ENCODE measurements around the gene GAS7. TPM values are rescaled to one million over a fixed set of nuclear protein-coding genes. Genes with fewer than 3 reads are reported as not detected.
A peak's percentile ranks its signal among the peaks of the same experiment; 100 is the strongest.

The GAS7 gene
- total RNA-seq, 1 donor from 2014 or later: 47.7 TPM

GRCh38 chr17:10067446-10068143, 130.8 kb downstream of the GAS7 start:
- DNase-seq (ENCODE audit: low spot score in 2 of 2, unreplicated experiment in 2 of 2): no peak
- peaks cover 4% of the 10 kb centered on the region for H3K36me3 Mint-ChIP-seq
- H3K27me3 Mint-ChIP-seq (ENCODE audit: low read depth): no peaks in the 10 kb centered on the region
- peaks cover 25% of the 10 kb centered on the region for H3K4me1 Mint-ChIP-seq
- no peak for TF ChIP-seq CTCF (IDR thresholded peaks at IDR 0.05; ENCODE audit: unreplicated experiment)
- no peak overlapping the region for H3K4me3 Mint-ChIP-seq
- peaks cover 10% of the 10 kb centered on the region for H3K9me3 Mint-ChIP-seq
- H3K27ac Mint-ChIP-seq: no peak overlapping the region

GRCh38 chr17:10064536-10064935, 133.9 kb downstream of the GAS7 start:
- H3K36me3 Mint-ChIP-seq: peaks cover 4% of the 10 kb centered on the region
- DNase-seq (ENCODE audit: low spot score in 2 of 2, unreplicated experiment in 2 of 2): no peak
- H3K9me3 Mint-ChIP-seq: peaks cover 10% of the 10 kb centered on the region
- H3K4me1 Mint-ChIP-seq: peaks cover 49% of the 10 kb centered on the region
- H3K27ac Mint-ChIP-seq: no peak overlapping the region
- H3K27me3 Mint-ChIP-seq (ENCODE audit: low read depth): no peaks in the 10 kb centered on the region
- H3K4me3 Mint-ChIP-seq: no peak overlapping the region
- no peak for TF ChIP-seq CTCF (IDR thresholded peaks at IDR 0.05; ENCODE audit: unreplicated experiment)

- no peak for DNase-seq (ENCODE audit: low spot score in 2 of 2, unreplicated experiment in 2 of 2)
Measured at GRCh38 chr17:10063730-10064241, 134.6 kb downstream of the GAS7 start.

GRCh38 chr17:10062691-10063385, 135.6 kb downstream of the GAS7 start:
- peak overlapping the region; percentile 73 for H3K27ac Mint-ChIP-seq
- H3K27me3 Mint-ChIP-seq (ENCODE audit: low read depth): no peaks in the 10 kb centered on the region
- H3K4me1 Mint-ChIP-seq: peaks cover 46% of the 10 kb centered on the region
- no peak overlapping the region for H3K4me3 Mint-ChIP-seq
- peaks cover 10% of the 10 kb centered on the region for H3K9me3 Mint-ChIP-seq
- no peak for TF ChIP-seq CTCF (IDR thresholded peaks at IDR 0.05; ENCODE audit: unreplicated experiment)
- peaks cover 4% of the 10 kb centered on the region for H3K36me3 Mint-ChIP-seq
- DNase-seq (ENCODE audit: low spot score in 2 of 2, unreplicated experiment in 2 of 2): no peak

More at GRCh38 chr17:10063730-10064241, 134.6 kb downstream of the GAS7 start:
- no peak for TF ChIP-seq CTCF (IDR thresholded peaks at IDR 0.05; ENCODE audit: unreplicated experiment)
- H3K27me3 Mint-ChIP-seq (ENCODE audit: low read depth): no peaks in the 10 kb centered on the region
- peaks cover 4% of the 10 kb centered on the region for H3K36me3 Mint-ChIP-seq
- H3K4me3 Mint-ChIP-seq: no peak overlapping the region
- H3K27ac Mint-ChIP-seq: peak overlapping the region; percentile 23
- peaks cover 10% of the 10 kb centered on the region for H3K9me3 Mint-ChIP-seq
- H3K4me1 Mint-ChIP-seq: peaks cover 46% of the 10 kb centered on the region

- Mint-ChIP-seq H3K4me1 (peaks cover 46% of the 10 kb centered on the region), H3K27me3 (ENCODE audit: low read depth) (no peaks in the 10 kb centered on the region), H3K9me3 (peaks cover 10% of the 10 kb centered on the region), H3K4me3 (peak overlapping the region; percentile 12), H3K27ac (peak overlapping the region; percentile 95), H3K36me3 (peaks cover 4% of the 10 kb centered on the region)
- TF ChIP-seq CTCF (IDR thresholded peaks at IDR 0.05; ENCODE audit: unreplicated experiment): no peak
- DNase-seq (ENCODE audit: low spot score in 2 of 2, unreplicated experiment in 2 of 2): peak in 1 of 2 experiments; percentile 57
Measured at GRCh38 chr17:10061111-10061845, 137.1 kb downstream of the GAS7 start.
